ENCODE measurements around the gene CYP4B1.
"Not testable (repeated sequence)": the region's sequence is repeated elsewhere in the genome, so short reads cannot be mapped to it uniquely, and the experiment has no call there.

The CYP4B1 gene

DNA sequence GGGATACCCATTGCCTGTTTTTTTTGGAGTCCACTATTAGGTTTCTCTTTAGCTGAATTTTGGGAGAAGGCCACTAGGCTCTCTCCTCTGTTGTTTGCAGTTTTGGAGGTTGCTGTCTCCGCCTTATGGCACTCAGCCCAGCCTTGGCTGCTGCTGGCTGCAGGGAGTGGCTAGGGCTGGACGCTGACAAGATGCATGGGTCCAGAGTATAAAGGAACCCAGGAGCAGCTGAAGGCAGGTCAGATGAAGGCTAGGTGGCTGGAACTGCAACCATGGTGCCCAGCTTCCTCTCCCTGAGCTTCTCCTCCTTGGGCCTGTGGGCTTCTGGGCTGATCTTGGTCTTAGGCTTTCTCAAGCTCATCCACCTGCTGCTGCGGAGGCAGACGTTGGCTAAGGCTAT is at the start of gene CYP4B1:
TSS of gene CYP4B1 (plus strand) at position 237 of the 400 bp plus-strand sequence. CDS start at position 273, 36 bp downstream.
- no peak for DNase-seq (ENCODE audit: low read depth in 2 of 2)

DNA sequence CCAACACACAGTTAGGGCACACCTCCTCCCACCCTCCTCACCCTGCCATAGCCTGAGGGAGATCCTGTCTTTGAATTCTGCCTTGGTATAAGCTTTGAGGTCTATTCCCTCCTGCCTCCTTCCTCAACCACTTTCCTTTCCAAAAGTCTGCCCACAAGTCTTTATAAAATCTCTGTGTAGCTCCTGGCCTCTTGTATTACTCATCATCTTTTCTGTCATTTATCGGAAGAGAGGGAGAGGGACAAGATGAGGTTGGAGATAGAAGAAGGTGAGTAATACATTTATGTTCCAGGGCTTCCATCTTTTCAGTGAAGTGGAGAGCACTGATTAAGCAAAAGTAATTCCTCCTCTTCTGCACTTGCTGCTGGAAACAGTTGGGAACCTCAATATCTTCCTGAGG is 49.4 kb upstream of the CYP4B1 start:
- no peak for DNase-seq (ENCODE audit: low read depth in 2 of 2)

DNA sequence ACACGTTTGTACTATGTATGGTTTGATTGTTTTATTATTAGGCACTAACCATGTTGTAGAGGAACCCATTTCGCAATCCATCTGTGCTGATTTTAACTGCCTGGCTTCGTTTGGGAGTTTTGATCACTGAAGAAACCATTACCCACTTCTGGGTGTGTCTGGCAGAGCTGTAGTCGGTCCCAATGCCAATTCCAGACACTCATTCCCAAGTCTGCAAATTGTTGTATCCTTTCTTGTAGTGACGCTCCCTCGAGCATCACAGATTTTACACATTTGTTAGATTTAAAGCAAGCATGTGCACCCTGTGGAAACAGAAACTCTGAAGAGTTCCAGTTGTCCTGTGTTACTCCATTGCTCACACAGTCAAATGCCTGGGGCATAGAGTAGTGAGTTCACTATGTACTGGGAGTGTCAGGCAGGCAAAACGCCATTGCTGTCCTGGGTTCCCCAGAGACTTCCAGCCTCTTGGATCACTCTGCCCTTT is 48.9 kb upstream of the CYP4B1 start:
- no peak for DNase-seq (ENCODE audit: low read depth in 2 of 2)

DNA sequence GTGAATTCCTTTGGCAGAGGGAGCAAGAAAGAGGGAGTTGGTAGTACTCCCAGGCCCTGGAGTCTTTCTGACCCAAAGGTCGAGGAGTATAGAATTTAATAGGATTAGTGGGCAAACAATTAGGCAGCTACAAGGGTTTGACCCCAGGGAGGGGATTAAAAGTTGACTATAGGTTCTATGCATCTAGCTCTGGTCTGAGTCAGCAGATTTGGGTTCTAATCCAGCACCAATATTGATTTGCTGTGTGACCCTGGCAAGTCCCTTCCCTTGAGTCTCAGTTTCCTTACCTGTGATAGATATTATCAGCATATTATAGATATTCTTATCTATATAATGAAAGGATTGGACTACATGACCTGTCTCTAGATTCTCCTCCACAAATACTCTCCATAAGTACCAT is 44.9 kb upstream of the CYP4B1 start:
- DNase-seq (ENCODE audit: low read depth in 2 of 2), result no peak

DNA sequence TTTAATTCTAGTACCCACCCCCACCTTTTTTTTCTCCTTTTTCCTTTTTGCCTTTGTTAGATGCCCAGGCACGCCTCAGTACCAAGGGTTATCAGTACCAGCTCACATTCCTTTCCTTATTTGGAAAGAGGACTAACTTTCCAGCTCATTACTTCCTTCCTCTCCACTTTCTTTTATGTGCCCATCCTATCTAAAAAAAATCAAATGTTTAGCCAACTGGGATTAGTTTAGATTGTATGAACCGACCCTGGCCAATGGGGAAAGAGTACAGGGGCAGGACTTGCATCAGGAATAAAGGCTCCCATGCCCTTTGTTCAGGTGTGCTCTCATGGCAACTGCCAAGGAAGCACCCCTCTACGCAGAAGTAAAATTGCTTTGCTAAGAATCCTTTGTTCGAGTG is 44.1 kb upstream of the CYP4B1 start:
- not testable (repeated sequence) for DNase-seq (ENCODE audit: low read depth in 2 of 2)

DNA sequence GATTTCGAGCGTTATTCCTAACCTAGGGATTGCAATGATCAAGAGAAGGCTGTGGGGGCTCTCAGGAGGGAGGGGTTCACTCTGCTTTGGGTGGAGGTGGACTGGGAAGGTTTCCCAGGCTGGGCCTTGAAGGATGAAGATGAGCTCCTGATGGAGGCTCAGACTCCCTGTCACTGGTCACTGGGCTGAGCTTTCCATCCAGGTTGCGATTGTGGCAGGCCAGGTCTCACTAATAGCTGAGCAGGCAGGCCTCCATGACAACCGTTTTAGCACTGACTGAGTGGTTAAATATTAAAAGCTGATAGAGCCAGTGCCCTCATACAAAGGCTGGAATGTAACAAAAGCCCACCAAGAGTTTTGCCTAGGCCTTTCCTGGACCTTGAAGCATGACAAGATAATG is 43.7 kb upstream of the CYP4B1 start:
- DNase-seq (ENCODE audit: low read depth in 2 of 2), result no peak

DNA sequence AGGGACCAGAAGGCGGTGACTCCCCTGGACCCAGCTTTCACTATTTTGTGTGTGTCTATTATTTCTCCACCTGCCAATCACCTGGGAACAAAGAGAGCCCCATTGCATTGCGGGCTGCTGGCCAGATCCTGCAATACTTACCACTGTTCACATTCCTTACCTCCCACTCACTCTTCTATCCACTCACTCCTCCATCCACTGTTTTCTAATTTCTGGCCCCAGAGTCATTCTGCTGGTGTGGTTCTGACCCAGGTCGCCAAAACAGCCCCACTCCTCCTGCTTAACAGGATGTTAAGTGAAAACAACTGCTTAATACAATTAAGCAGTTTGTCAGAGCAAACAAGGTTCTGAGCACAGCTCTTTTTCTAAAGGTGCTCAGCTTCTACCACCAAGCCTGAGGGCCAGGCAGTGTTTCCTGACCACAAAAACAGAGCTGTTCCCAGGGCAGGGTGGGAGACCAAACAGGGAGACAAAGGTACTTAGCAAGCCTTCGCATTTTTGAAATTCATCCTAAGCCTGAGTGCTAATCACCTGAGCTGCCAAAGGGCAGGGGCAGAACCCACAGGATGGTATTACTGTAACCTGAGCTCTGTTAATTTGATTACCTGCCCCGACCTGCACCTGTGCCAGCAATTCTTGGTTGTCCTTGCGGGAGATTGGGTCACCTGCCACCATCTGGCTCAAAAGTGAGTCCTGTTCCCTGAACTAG is 41.4 kb upstream of the CYP4B1 start:
- no peak for DNase-seq (ENCODE audit: low read depth in 2 of 2)

DNA sequence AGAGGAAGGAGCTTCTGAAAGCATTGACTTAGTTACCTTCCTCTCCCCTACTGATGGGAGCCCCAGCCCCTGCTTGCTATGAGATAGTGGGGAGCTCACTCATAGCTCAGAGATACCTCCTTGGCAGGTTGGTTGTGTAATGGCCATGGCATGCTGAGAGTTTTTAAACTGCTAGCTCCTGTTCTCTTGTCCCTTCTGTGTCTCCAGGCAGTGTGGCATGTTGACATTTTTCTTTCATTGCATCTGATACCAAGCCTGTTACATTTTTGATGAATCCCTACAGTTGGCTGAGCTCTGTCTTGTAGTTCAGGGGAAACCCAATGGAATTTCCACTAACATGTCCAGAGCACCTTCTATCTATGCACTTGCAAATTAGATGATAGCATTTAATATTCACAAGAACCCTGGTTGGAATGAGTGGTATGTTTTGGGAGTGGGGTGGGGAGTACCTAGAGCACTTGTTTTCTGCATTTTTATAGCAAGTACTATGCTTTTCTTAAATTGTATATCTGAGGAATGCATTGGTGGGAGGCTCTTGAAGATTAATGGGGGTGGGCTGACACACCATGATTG is 40.8 kb upstream of the CYP4B1 start:
- no peak for DNase-seq (ENCODE audit: low read depth in 2 of 2)

DNA sequence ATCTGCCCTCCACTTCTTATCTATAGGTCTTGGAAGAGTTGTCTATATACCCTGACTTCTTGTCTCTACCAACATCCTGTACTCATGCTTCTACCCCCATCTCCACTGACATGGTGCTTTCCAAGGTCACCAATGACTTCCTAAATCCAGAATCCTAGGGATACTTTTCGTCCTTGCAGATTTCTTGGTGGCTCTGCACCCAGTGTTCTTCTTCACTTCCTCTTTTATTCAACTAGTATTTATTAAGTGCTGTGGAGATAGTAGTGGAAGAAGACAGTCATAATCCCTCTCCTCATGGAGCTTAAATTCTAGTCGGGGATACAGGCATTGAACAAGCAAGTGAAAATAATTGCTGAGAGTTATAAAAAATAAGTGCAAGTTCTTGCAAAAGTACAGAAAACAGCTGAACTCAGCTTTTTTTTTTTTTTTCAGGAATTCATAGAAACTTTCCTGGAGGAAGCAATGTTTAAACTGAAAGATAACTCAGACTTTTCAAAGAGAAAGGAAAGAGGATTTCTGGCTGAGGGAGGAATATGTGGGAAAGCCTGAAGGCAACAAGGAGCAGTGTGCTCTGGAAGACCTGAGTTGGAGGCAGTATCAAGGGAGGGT is 38.2 kb upstream of the CYP4B1 start:
- no peak for DNase-seq (ENCODE audit: low read depth in 2 of 2)

DNA sequence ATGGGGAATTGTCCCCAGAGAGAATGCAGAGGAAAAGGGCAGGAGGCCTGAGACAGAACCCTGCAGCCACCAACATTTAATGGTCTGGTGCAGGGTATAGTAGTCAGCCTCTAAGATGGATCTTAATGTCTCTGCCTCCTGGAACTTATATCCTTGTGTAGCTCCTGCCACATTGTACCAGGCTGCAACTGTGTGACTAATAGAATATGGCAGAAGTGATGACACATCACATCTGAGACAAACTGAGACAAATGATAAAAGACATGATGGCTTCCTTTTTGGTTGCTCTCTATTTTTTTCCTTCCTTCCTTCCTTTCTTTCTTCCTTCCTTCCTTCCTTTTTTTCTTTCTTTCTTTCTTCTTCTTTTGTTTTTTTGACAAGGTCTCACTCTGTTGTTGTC is 37.1 kb upstream of the CYP4B1 start:
- no peak for DNase-seq (ENCODE audit: low read depth in 2 of 2)

DNA sequence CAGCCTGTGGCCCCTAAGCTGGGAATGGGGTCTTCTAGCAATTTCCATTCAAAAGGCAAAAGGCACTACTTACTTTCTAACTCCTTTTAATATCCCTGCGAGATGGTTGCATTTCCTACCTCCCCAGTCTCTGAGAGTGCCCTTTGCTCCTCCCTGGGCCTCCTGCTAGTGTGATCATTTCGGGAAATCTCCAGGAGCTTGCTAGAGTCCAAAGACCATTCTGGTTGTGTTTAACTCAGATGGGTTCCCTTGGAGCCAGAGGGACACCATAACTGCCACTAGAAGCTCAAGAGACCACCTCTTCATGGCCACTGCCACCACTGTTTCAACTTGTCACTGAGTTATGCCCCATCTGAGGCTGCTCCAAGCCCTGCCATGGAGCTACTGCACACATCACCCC is 34.4 kb upstream of the CYP4B1 start:
- DNase-seq (ENCODE audit: low read depth in 2 of 2), result no peak

DNA sequence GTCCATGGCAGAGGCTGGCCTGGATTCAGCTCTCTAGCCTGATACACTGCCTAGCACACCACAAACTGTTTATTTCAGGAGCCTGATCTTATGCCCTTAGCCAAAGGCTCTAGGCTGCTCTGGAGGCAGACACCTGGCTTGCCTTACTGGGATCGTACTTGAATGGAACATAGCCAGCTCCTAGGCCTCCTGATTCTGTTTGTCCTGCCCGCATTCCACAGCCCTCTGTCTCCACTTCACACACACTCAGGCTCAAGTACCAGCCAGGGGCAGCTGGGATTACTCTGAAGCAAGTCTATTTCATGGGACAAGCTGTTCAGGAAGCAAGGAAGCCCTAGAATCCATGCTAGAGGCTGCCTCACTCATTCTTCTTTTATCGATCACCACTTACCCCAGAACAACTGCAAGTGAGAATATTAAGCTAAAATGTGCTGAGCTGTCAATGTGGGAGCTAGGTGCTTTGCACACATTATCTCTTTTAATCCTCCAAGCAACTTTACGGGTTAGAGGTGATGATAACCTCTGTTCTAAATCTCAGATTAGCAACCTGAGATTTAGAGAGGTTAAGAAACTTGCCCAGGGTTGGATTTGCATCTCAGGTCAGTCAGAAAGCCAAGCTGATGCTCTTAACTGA is 31.1 kb upstream of the CYP4B1 start:
- DNase-seq (ENCODE audit: low read depth in 2 of 2), result no peak

DNA sequence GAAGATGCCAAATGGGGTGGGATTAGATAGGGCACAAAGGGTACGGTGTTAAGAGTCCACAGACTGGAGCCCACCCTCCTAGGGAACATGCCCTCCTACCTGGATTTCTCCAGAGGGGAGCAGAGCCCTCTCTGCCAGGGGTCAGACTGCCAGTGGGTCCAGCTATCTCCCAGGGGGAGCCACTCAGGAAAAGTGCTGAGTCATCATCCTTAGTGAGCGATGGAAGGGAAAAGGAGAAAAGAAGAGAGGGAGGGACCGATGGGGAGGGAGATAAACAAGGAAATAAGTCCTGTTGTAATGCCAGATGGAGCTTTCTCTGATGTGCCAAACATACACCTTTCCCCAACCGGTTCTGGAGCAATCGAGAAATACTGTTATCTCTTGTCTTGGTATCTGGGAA is 30.4 kb upstream of the CYP4B1 start:
- DNase-seq (ENCODE audit: low read depth in 2 of 2), result no peak

DNA sequence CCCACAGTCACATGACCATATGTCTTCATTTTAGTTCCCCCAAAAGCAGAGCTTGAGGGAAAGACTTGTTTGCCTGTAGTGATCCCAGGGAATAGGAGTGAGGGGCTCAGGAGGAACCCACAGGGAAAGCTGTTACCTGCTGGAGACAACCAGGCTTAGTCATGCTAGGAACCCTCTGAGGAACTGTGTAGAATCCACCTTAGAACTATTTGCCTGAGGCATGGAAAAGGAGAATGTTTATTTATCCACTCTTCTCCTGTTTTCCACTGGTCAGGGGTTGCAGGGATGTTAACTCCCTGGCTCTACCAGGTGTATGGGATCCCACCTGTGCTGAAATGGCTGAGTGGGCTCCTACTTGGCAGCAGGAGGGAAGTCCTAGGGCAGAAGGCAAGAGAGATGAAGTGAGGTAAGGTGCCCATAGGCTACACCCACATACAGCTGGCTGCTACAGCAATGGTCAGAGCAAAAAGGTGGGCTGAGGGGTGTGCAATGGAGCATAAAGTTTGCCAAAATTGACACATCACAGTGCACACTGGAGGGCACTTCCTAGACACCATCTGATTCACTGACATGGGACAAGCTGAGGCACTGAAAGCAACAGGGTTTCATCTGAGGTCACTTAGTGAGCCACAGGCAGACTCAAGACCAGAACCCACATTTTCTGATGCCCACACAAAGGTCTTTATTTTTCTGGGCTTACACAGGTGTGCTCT is 29.7 kb upstream of the CYP4B1 start:
- DNase-seq (ENCODE audit: low read depth in 2 of 2), result no peak

DNA sequence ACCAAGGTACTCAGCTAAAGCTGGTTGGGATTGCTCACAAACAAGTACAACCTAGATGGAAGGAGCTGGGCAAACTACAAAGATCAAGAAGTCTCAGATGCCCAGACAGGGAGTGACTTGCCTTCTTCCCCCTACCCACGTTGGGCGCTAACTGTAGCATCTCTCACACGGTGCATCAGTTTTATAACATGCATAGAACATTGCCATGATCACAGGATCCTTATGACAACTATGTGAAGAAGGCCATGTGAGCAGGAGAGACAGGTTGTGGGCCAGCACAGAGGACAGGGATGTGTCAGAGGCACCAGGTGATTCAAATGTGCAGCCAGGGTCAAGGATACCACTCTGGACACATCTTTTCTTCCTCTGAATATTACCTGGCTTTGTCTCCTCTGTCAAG is 28.3 kb upstream of the CYP4B1 start:
- DNase-seq (ENCODE audit: low read depth in 2 of 2), result no peak

DNA sequence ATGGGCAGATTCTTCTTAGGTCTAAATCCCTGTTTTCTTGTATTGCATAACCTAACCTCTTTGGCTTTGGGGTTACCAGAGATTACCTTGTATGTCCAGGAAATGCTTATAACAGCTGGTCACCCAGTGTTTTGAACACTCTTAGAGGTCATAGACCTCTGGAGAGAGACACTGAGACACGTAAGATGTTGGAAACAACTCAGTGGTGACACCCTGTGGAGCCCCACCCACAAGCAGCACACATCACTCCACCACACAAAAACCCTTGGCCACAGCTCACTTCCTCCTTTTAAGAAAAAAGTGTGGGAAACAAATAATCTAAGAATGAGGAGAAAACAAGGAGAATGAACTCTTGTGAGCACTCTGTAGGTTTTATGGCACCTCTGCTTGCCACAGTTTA is 26.3 kb upstream of the CYP4B1 start:
- no peak for DNase-seq (ENCODE audit: low read depth in 2 of 2)

DNA sequence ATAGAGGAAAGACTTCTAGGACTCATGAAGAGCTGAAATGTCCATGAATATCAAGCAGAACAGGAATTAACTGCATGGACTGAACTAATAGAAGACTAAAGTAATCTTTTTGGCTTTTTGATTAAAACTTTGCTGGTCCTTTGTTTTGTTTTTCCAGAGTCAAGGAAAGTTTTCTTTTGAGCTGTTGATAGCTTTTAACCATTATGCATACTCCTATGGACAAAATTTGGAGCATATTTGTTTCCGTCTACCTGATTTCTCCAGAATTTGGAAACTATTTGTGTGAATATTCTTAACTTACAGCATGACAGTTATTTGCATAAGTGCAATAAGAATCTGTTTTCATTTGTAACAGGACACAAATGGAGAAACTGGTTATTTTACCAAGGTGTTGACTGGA is 24.5 kb upstream of the CYP4B1 start:
- no peak for DNase-seq (ENCODE audit: low read depth in 2 of 2)

DNA sequence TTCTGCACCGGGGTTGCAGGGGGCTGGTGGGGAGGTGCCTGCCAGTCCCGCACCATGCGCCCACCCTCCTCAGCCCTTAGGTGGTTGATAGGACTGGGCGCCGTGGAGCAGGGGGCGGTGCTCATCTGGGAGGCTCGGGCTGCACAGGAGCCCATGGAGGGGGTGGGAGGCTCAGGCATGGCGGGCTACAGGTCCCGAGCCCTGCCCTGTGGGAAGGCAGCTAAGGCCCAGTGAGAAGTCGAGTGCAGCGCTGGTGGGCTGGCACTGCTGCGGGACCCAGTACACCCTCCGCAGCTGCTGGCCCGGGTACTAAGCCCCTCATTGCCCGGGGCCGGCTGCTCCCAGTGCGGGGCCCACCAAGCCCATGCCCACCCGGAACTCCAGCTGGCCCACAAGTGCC is 20.4 kb upstream of the CYP4B1 start:
- DNase-seq (ENCODE audit: low read depth in 2 of 2), result not testable (repeated sequence)

DNA sequence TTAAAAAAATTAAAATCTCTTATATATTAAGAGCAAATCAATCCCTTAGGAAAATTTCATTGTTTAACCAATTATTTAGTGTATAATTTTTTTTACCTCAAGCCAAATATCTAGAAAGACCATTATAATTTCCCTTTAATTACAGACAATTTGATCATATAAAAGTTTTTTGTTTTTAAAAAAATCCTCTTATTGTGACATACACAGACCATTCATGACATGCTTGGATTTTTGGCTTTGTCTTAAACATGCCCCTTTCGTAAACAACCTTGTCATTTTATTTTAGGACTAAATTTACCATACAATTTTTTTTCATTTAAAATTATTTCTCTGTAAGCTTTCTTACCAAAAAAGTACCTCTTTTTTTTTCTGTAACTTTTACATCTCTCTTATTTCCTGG is 14.2 kb upstream of the CYP4B1 start:
- no peak for DNase-seq (ENCODE audit: low read depth in 2 of 2)

DNA sequence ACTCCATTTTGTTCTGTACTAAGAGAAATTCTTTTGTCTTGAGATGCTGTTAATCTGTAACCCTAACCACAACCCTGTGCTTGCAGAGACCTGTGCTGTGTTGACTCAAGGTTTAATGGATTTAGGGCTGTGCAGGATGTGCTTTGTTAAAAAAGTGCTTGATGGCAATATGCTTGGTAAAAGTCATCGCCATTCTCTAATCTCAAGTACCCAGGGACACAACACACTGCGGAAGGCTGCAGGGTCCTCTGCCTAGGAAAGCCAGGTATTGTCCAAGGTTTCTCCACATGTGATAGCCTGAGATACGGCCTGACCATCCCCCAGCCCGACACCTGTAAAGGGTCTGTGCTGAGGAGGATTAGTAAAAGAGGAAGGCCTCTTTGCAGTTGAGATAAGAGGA is 10.2 kb upstream of the CYP4B1 start:
- DNase-seq (ENCODE audit: low read depth in 2 of 2), result not testable (repeated sequence)

DNA sequence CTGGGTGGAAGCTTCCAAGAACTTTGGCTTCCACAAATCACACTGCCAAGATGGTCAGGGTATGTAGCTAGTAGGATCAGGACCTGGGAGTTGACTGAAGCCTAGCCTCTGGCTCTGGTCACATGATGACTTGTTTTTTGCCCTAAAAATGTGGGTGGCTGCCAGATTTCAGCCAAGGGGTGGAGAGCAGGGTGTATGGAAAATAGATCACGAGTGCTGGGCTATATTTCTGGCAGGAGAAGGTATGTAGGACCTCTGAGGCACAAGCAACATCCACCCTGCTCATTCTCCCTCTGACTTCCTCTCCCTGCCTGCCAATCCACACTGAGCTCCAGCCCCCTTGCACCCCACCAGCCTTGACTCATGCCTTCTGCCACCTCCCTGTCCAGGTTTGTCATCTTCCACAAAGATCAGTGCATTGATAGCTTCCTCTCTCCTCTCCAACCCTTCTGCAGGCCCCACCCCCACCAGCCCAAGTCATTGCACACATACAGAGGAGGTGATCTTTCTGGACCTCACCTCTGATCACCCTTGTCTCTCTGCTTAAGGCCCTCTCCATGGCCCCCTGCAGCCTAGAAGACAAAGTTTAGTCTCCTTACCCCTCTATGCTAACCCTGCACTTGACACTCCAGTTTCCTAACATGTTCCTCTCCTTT is 8.3 kb upstream of the CYP4B1 start:
- DNase-seq (ENCODE audit: low read depth in 2 of 2), result no peak

DNA sequence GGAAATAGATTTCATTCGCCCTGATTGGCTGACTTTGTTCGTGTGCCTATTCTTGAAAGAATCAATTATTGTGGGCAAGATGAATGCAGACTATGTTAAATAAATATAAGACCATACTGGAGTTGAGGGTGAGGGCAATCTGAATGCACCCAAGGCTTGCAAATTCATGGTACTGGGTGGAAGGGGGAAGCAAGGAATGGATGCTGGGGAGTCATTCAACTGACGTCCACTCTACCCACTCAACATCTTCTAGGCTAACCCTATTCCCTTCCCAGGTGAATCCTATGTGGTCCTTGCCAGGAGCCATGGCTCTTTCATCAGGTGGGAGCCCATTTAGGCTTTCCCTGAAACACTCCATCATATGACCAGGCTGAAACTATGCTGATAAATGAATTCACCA is 5.7 kb upstream of the CYP4B1 start:
- no peak for DNase-seq (ENCODE audit: low read depth in 2 of 2)
